Uterus (tissue), 4 donors: ENCODE results near the gene MMS22L. TPM values are rescaled to one million over a fixed set of nuclear protein-coding genes. Genes with fewer than 3 reads are reported as not detected.

Experiments
- DNase-seq, 2 donors: peaks; one replicate each; pipeline ENCODE4 v3.0.0-alpha.2; 2019 to 2020
- H3K27ac ChIP-seq, 2 donors: fragments of 200-600 bp; sonication (generic); 1 replicate in 1 of 2; 2 replicates in 1 of 2; pipeline ENCODE4 v1.5.1; 2016 to 2018
- H3K27me3 ChIP-seq, 2 donors: fragments of 200-600 bp; sonication (generic); one replicate each; pipeline ENCODE4 v1.5.1; 2018 to 2019; ENCODE audit warnings: control low read depth in 1 of 2
- H3K36me3 ChIP-seq, 2 donors: fragments of 200-600 bp; sonication (generic); one replicate each; pipeline ENCODE4 v1.5.1; 2019; ENCODE audit warnings: control low read depth in 1 of 2
- H3K4me1 ChIP-seq, 2 donors: fragments of 200-600 bp; sonication (generic); one replicate each; pipeline ENCODE4 v1.5.1; 2018 to 2019; ENCODE audit warnings: control low read depth in 1 of 2
- H3K4me3 ChIP-seq, 2 donors: fragments of 200-600 bp; sonication (generic); 1 replicate in 1 of 2; 2 replicates in 1 of 2; pipeline ENCODE4 v1.5.1; 2018 to 2019; ENCODE audit warnings: mild to moderate bottlenecking in 1 of 2
- H3K9me3 ChIP-seq, 2 donors: fragments of 200-600 bp; sonication (generic); one replicate each; pipeline ENCODE4 v1.5.1; 2019; ENCODE audit warnings: control low read depth in 1 of 2
- CTCF ChIP-seq, 4 experiments: fragments of 200-600 bp in 2 of 4; fragments of 450-650 bp in 2 of 4; sonication (generic) in 2 of 4; IDR thresholded peaks; one replicate each; pipeline ENCODE4 v1.5.1; 2016 to 2019; ENCODE audit warnings: antibody characterized with exemption in 4 of 4, mild to moderate bottlenecking in 2 of 4, moderate library complexity in 1 of 4
- POLR2A ChIP-seq, 2 donors: fragments of 450-650 bp; IDR thresholded peaks; one replicate each; pipeline ENCODE4 v1.6.1; 2016; ENCODE audit warnings: antibody characterized with exemption in 2 of 2, mild to moderate bottlenecking in 1 of 2, moderate library complexity in 1 of 2
- intact Hi-C: fragments of 100-400 bp; cut with DNase I; formaldehyde crosslinking; loops from one replicate; pipeline ENCODE4 v1.15.1; 2023; ENCODE audit warnings: low total_unique reads
- total RNA-seq, 4 donors: library from RNA; depleted of rRNA in 3 of 4; stranded (reverse); fragments of >200 nt in 3 of 4; gene quantifications; one replicate each; pipeline versions ENCODE4 v1.1.0 to v1.2.4, GENCODE V29; 2014 to 2023
- donor health status: DM: yes; HTN: yes; CAD: no.

Gene MMS22L
- total RNA-seq, 4 donors from 2014 or later, result 1.5 to 36.7 (median 9.8) TPM

DNA sequence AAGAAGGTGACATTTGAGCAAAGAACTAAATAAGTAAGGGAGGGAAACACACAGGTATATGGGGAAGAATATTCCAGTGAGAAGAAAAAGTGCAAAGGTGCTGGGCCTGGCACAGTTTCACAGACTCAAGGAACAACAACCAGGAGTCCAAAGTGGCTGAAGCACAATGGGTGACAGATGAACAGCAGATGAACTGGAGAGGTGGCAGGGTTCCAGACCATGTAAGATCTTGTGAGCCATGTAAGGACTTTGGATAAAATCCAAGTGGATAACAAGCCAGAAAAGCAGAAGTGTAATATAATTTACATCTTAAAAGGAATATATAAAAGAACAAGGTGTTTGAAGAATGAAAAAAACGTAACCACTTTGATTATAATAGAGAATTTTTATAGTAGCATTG is 87.9 kb downstream of the MMS22L start:
- TF ChIP-seq POLR2A (IDR thresholded peaks at IDR 0.05), result no peak
- no peak for TF ChIP-seq CTCF (IDR thresholded peaks at IDR 0.05)
- Histone ChIP-seq H3K36me3 (no peaks in the 10 kb centered on the region), H3K27ac (no peak overlapping the region), H3K4me3 (no peak overlapping the region), H3K27me3 (no peaks in the 10 kb centered on the region), H3K9me3 (no peaks in the 10 kb centered on the region), H3K4me1 (peaks cover 0 to 3% of the 10 kb centered on the region in 2 donors)
- no peak for DNase-seq
- intact Hi-C loops, result no loop called here

- no peak for TF ChIP-seq POLR2A (IDR thresholded peaks at IDR 0.05)
- TF ChIP-seq CTCF (IDR thresholded peaks at IDR 0.05), result no peak
- DNase-seq, result no peak
- Histone ChIP-seq H3K4me1 (peaks cover 0 to 3% of the 10 kb centered on the region in 2 donors), H3K4me3 (no peak overlapping the region), H3K27me3 (no peaks in the 10 kb centered on the region), H3K27ac (no peak overlapping the region), H3K9me3 (no peaks in the 10 kb centered on the region), H3K36me3 (peaks cover 0 to 2% of the 10 kb centered on the region in 2 donors)
- intact Hi-C loops, result no loop called here
Observed at GRCh38 chr6:97189767-97190166, 93.2 kb downstream of the MMS22L start.

- Histone ChIP-seq H3K4me1 (peaks cover 0 to 3% of the 10 kb centered on the region in 2 donors), H3K4me3 (no peak overlapping the region), H3K9me3 (no peaks in the 10 kb centered on the region), H3K27me3 (no peaks in the 10 kb centered on the region), H3K36me3 (peaks cover 0 to 2% of the 10 kb centered on the region in 2 donors), H3K27ac (no peak overlapping the region)
- no peak for DNase-seq
- intact Hi-C loops, result no loop called here
- TF ChIP-seq POLR2A (IDR thresholded peaks at IDR 0.05) (no peak), CTCF (IDR thresholded peaks at IDR 0.05) (no peak)
Observed at GRCh38 chr6:97187951-97188350, 95.1 kb downstream of the MMS22L start.

- Histone ChIP-seq H3K9me3 (no peaks in the 10 kb centered on the region), H3K27ac (no peak overlapping the region), H3K4me1 (peaks cover 0 to 3% of the 10 kb centered on the region in 2 donors), H3K36me3 (peaks cover 0 to 2% of the 10 kb centered on the region in 2 donors), H3K4me3 (no peak overlapping the region), H3K27me3 (no peaks in the 10 kb centered on the region)
- intact Hi-C loops, result no loop called here
- TF ChIP-seq CTCF (IDR thresholded peaks at IDR 0.05) (peak; percentile 42 to 68 (median 56)), POLR2A (IDR thresholded peaks at IDR 0.05) (no peak)
- peak; percentile 19 to 20 for DNase-seq
Observed at GRCh38 chr6:97186416-97186999, 96.5 kb downstream of the MMS22L start.

DNA sequence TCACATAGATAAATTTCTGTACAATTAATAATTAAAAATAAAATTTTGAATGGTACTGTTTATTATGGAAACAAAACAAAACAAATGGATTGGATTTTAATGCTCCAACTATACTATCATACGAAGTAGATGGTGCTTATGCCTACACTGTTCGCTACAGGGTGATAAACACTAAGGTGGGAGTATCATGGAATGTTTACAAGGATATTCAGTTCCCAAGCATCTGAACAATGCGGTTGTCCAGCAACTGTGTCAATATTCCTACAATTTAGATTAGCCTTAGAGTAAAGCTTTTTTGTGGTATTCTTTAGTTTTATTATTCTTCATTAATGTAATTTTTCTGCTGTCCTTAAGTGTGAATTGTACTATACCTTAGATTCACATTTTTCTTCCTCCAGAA is 105.1 kb downstream of the MMS22L start:
- H3K27me3 ChIP-seq, result no peaks in the 10 kb centered on the region
- TF ChIP-seq POLR2A (IDR thresholded peaks at IDR 0.05) (no peak), CTCF (IDR thresholded peaks at IDR 0.05) (no peak)

More for the DNA sequence above, 105.1 kb downstream of the MMS22L start:
- H3K27ac ChIP-seq, result no peak overlapping the region
- no peaks in the 10 kb centered on the region for H3K9me3 ChIP-seq
- intact Hi-C loops, result no loop called here
- H3K36me3 ChIP-seq, result peaks cover 0 to 2% of the 10 kb centered on the region in 2 donors
- no peak for DNase-seq
- no peak overlapping the region for H3K4me3 ChIP-seq
- no peaks in the 10 kb centered on the region for H3K4me1 ChIP-seq
